Calu3 (cell line): ENCODE data around the gene FAM114A1. TPM values are rescaled to one million over a fixed set of nuclear protein-coding genes. Genes with fewer than 3 reads are reported as not detected.

Experiments
- BruUV-seq: library from RNA; stranded (reverse); fragments of 400-500 nt; replicated peaks from 2 replicates; lab custom pipeline; 2021; lab: Mats Ljungman, UMichigan
- CTCF ChIA-PET: fragments of 300-600 bp; sonication (Branson Sonifier 250); formaldehyde crosslinking; loops from one replicate; lab custom pipeline; 2022; ENCODE audit warnings: antibody characterized with exemption; lab: Charles Lee
- DNase-seq: peaks from one replicate; pipeline ENCODE4 v3.0.0; 2022
- H3K27ac Mint-ChIP-seq: one replicate; pipeline ENCODE4 v1.8.0; 2022; ENCODE audit warnings: mixed read lengths; ENCODE audit not compliant: unreplicated experiment
- H3K27me3 Mint-ChIP-seq: one replicate; pipeline ENCODE4 v1.8.0; 2022; ENCODE audit warnings: mixed read lengths; ENCODE audit not compliant: unreplicated experiment
- H3K36me3 Mint-ChIP-seq: one replicate; pipeline ENCODE4 v1.8.0; 2022; ENCODE audit warnings: mild to moderate bottlenecking, moderate library complexity, mixed read lengths; ENCODE audit not compliant: insufficient read depth, unreplicated experiment
- H3K4me1 Mint-ChIP-seq: one replicate; pipeline ENCODE4 v1.8.0; 2022; ENCODE audit warnings: mild to moderate bottlenecking, low read depth, mixed read lengths; ENCODE audit not compliant: unreplicated experiment
- H3K4me3 Mint-ChIP-seq: one replicate; pipeline ENCODE4 v1.8.0; 2022; ENCODE audit warnings: mild to moderate bottlenecking, low read depth, moderate library complexity, mixed read lengths; ENCODE audit not compliant: unreplicated experiment
- H3K9me3 Mint-ChIP-seq: one replicate; pipeline ENCODE4 v1.8.0; 2022; ENCODE audit warnings: low read depth, mixed read lengths; ENCODE audit not compliant: unreplicated experiment
- intact Hi-C: fragments of 100-400 bp; cut with micrococcal nuclease; formaldehyde crosslinking; loops from one replicate; pipeline ENCODE4 v1.10.0; 2022; ENCODE audit not compliant: unreplicated experiment
- total RNA-seq: library from RNA; stranded (reverse); gene quantifications from 2 replicates; pipeline ENCODE4 v1.2.3, GENCODE V29; 2022
- TF ChIP-seq, protein P1 (sequence below): fragments of 200-600 bp; IDR thresholded peaks from one replicate; pipeline ENCODE4 v1.8.0; 2022; ENCODE audit warnings: antibody characterized with exemption; ENCODE audit not compliant: unreplicated experiment

FAM114A1 gene
- total RNA-seq, 1 experiment from 2014 or later = 22.1 TPM

DNA sequence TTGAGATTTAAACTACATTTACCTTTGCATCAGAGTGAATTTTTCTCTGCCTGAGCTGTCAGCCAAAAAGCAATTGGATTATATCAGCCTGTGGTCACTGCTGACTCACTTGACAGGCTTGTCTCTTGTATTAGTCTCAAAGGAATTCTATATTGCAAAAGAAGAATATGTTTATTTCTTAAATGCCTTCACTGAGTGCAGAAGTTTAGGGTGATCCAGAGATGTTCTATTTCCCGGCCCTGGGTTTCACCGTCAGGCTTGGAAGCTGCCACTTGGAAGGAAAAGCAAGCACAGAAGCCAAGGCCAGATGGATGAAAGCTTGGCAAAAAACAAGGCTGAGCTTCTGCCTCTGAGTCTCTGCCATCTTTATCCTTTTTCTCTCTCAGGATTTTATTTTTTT lies 80.9 kb downstream of the FAM114A1 start:
- intact Hi-C loops = no loop called here

DNA sequence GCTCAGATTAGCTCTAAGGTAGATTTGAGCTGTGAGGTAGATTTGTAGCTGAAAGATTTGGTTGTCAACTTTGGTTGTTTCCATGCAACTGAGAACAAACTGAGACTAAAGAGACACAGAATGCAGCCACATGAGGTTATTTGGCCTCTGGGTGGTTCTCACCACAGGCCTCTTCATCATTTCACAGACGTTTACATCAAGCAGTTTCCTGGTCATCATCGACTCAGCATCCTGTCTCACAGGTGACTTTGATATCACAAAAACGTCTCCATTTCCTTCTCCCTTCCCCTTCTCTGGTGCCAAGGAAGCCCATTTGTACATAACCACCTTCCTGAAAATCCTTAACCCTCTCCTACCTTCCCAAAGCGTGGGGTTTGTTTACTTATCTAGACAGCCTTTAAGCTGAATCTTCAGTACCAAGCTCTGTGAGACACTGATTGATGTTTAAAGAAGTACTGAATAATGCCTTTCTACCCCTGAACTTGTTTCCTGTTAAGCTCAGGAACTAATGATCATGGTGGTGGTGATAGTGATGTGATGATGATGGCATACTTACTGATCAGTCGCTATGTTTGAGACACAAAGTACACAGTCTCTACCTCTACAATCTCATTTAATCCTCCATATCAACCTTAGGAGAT lies 81.9 kb downstream of the FAM114A1 start:
- H3K4me3 Mint-ChIP-seq = no peak overlapping the region
- CTCF ChIA-PET = interaction anchor here (0.8 to 1.4 kb wide), 3 partner anchors 45 to 186 kb away, joined by 3 to 4 read pairs (median 3); no protein-coding TSS in a partner anchor
- no peak overlapping the region for H3K27ac Mint-ChIP-seq
- H3K9me3 Mint-ChIP-seq = no peaks in the 10 kb centered on the region
- TF ChIP-seq, protein P1, sequence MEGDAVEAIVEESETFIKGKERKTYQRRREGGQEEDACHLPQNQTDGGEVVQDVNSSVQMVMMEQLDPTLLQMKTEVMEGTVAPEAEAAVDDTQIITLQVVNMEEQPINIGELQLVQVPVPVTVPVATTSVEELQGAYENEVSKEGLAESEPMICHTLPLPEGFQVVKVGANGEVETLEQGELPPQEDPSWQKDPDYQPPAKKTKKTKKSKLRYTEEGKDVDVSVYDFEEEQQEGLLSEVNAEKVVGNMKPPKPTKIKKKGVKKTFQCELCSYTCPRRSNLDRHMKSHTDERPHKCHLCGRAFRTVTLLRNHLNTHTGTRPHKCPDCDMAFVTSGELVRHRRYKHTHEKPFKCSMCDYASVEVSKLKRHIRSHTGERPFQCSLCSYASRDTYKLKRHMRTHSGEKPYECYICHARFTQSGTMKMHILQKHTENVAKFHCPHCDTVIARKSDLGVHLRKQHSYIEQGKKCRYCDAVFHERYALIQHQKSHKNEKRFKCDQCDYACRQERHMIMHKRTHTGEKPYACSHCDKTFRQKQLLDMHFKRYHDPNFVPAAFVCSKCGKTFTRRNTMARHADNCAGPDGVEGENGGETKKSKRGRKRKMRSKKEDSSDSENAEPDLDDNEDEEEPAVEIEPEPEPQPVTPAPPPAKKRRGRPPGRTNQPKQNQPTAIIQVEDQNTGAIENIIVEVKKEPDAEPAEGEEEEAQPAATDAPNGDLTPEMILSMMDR = no peak
- peaks cover 4% of the 10 kb centered on the region for H3K36me3 Mint-ChIP-seq
- no peaks in the 10 kb centered on the region for H3K27me3 Mint-ChIP-seq
- peaks cover 23% of the 10 kb centered on the region for H3K4me1 Mint-ChIP-seq
- intact Hi-C loops = no loop called here
- no TSS peak for BruUV-seq
- no peak for DNase-seq

More for the DNA sequence above, 80.9 kb downstream of the FAM114A1 start:
- TF ChIP-seq, protein P1 = no peak
- no peaks in the 10 kb centered on the region for H3K9me3 Mint-ChIP-seq
- no peak overlapping the region for H3K27ac Mint-ChIP-seq
- no peaks in the 10 kb centered on the region for H3K27me3 Mint-ChIP-seq
- no peak overlapping the region for H3K4me3 Mint-ChIP-seq
- H3K36me3 Mint-ChIP-seq = peaks cover 4% of the 10 kb centered on the region
- no peak for DNase-seq
- H3K4me1 Mint-ChIP-seq = peaks cover 23% of the 10 kb centered on the region
- CTCF ChIA-PET = interaction anchor here (0.5 to 1.4 kb wide), 3 partner anchors 45 to 1108 kb away, joined by 3 to 6 read pairs (median 4); no protein-coding TSS in a partner anchor
- no TSS peak for BruUV-seq

DNA sequence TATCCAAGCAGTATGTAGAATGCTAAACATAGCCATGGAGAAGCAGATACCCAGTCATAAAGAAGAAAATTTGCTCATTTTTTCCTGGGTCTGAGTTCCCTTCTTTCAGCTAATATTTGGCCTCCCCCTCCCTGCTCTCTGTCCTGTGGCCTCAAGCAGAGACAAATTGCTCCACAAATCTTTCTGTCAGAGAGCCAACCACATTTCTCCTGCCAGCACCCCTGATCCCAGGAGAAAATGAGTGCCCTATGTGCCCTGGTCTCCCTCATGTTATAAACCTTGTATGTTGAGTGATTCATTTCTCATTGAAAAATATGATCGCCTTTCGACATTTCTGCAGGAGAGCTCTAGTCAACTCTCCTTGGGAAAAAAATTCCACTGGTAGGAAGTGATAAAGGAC lies 82.6 kb downstream of the FAM114A1 start:
- H3K4me1 Mint-ChIP-seq = peaks cover 23% of the 10 kb centered on the region
- CTCF ChIA-PET = interaction anchor here (0.8 kb wide), 1 partner anchor 47 kb away, joined by 3 read pairs; no protein-coding TSS in a partner anchor
- no peak for DNase-seq
- no peak overlapping the region for H3K4me3 Mint-ChIP-seq
- TF ChIP-seq, protein P1 = no peak
- H3K27ac Mint-ChIP-seq = no peak overlapping the region
- BruUV-seq = no TSS peak
- H3K9me3 Mint-ChIP-seq = no peaks in the 10 kb centered on the region
- H3K27me3 Mint-ChIP-seq = no peaks in the 10 kb centered on the region
- intact Hi-C loops = no loop called here
- peaks cover 4% of the 10 kb centered on the region for H3K36me3 Mint-ChIP-seq

DNA sequence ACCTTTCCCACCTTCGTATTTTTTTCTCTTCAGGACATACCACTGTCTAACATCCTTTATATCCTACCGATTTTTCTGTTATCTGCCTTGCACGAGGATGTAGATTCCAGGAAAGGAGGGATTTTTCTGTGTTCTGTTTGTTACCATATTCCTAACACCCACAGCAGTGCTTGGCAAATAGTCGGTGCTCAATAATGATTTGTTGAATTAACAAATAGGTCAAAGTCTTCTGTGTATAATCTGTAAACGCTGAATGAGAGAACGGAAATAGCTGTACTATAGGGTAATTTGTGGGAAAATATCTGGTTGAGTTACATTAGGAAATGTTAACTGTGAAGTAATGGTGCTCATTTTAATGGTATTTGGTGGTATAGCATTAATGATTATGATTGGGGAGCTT lies 83.1 kb downstream of the FAM114A1 start:
- no peaks in the 10 kb centered on the region for H3K27me3 Mint-ChIP-seq
- BruUV-seq = no TSS peak
- DNase-seq = no peak
- no peak overlapping the region for H3K27ac Mint-ChIP-seq
- H3K9me3 Mint-ChIP-seq = no peaks in the 10 kb centered on the region
- peaks cover 23% of the 10 kb centered on the region for H3K4me1 Mint-ChIP-seq
- CTCF ChIA-PET = interaction anchor here (0.6 to 0.7 kb wide), 2 partner anchors 9 to 181 kb away, joined by 3 read pairs; no protein-coding TSS in a partner anchor
- H3K36me3 Mint-ChIP-seq = peaks cover 2% of the 10 kb centered on the region
- intact Hi-C loops = no loop called here
- TF ChIP-seq, protein P1 = no peak
- no peak overlapping the region for H3K4me3 Mint-ChIP-seq
